HepG2 (cell line): Measurements from ENCODE around the gene DTYMK. TPM values are rescaled to one million over a fixed set of nuclear protein-coding genes. Genes with fewer than 3 reads are reported as not detected.

Experiments used
- BRD4 ChIP-seq: sonication (generic); formaldehyde crosslinking; IDR thresholded peaks from 2 replicates; pipeline ENCODE4 v1.4.0; 2020; ENCODE audit warnings: missing genetic modification reagents
- CBFB ChIP-seq: sonication (generic); formaldehyde crosslinking; IDR thresholded peaks from 2 replicates; pipeline ENCODE4 v1.4.0; 2020; ENCODE audit warnings: missing genetic modification reagents
- FOXC1 ChIP-seq: sonication (generic); formaldehyde crosslinking; IDR thresholded peaks from 2 replicates; pipeline ENCODE4 v1.8.0; 2022; ENCODE audit warnings: mild to moderate bottlenecking, missing genetic modification reagents, borderline replicate concordance
- GABPA ChIP-seq, 2 experiments: IDR thresholded peaks; 2 replicates each; pipeline ENCODE4 v1.6.1; 2011 to 2016; ENCODE audit warnings: low read depth in 2 of 2, low read length in 1 of 2, missing biosample characterization in 1 of 2, missing genetic modification characterization in 1 of 2
- KLF13 ChIP-seq: sonication (generic); formaldehyde crosslinking; IDR thresholded peaks from 2 replicates; pipeline ENCODE4 v1.4.0; 2020; ENCODE audit warnings: mild to moderate bottlenecking, missing genetic modification reagents
- MTA1 ChIP-seq: sonication (generic); formaldehyde crosslinking; IDR thresholded peaks from 2 replicates; pipeline ENCODE4 v1.4.0; 2020; ENCODE audit warnings: missing genetic modification reagents, mild to moderate bottlenecking, borderline replicate concordance
- SKI ChIP-seq: fragments of 450-650 bp; IDR thresholded peaks from one replicate; pipeline ENCODE4 v1.6.1; 2018; ENCODE audit warnings: mild to moderate bottlenecking; ENCODE audit not compliant: partially characterized antibody
- SP2 ChIP-seq: sonication (generic); formaldehyde crosslinking; IDR thresholded peaks from 2 replicates; pipeline ENCODE4 v1.5.1; 2020; ENCODE audit warnings: mild to moderate bottlenecking, missing genetic modification reagents
- SRY ChIP-seq: sonication (generic); formaldehyde crosslinking; IDR thresholded peaks from 2 replicates; pipeline ENCODE4 v1.8.0; 2022; ENCODE audit warnings: mild to moderate bottlenecking, missing genetic modification reagents
- YEATS4 ChIP-seq: sonication (generic); formaldehyde crosslinking; IDR thresholded peaks from 2 replicates; pipeline ENCODE4 v1.4.0; 2020; ENCODE audit warnings: missing genetic modification reagents, borderline replicate concordance
- ZMAT3 ChIP-seq: sonication (generic); formaldehyde crosslinking; conservative IDR thresholded peaks from 2 replicates; pipeline ENCODE4 v1.7.0; 2021; ENCODE audit warnings: missing genetic modification reagents
- ZMYM3 ChIP-seq: sonication (generic); formaldehyde crosslinking; IDR thresholded peaks from 2 replicates; pipeline ENCODE4 v1.5.1; 2020; ENCODE audit warnings: mild to moderate bottlenecking, missing genetic modification reagents
- ZNF468 ChIP-seq: sonication (generic); formaldehyde crosslinking; IDR thresholded peaks from 2 replicates; pipeline ENCODE4 v1.8.0; 2022; ENCODE audit warnings: mild to moderate bottlenecking, moderate library complexity, missing genetic modification reagents
- polyA plus RNA-seq, 8 experiments: library from polyadenylated mRNA; depleted of rRNA in 3 of 8; stranded (reverse) in 7 of 8; unstranded in 1 of 8; fragments of >200 nt; fragmentation: Illumina TruSeq in 4 of 8; extraction: Trizol in 4 of 8; gene quantifications; 2 replicates each; pipeline versions ENCODE4 v1.2.1 to v1.2.3, GENCODE V29; 2011 to 2016; ENCODE audit warnings: low read depth in 4 of 8, missing spikeins in 1 of 8, mixed read lengths in 1 of 8; ENCODE audit not compliant: insufficient read depth in 1 of 8
- total RNA-seq, 5 experiments: library from RNA; depleted of rRNA; stranded (reverse); fragments of >200 nt; fragmentation: Illumina TruSeq; extraction: Trizol; gene quantifications; 2 replicates each; pipeline ENCODE4 v1.2.3, GENCODE V29; 2016; ENCODE audit warnings: low read depth in 1 of 5
- TF ChIP-seq, protein P1 (sequence below): sonication (generic); formaldehyde crosslinking; IDR thresholded peaks from 2 replicates; pipeline ENCODE4 v1.8.1; 2023; ENCODE audit warnings: missing genetic modification reagents, mild to moderate bottlenecking, borderline replicate concordance
- TF ChIP-seq, protein P2 (sequence below): sonication (generic); formaldehyde crosslinking; IDR thresholded peaks from 2 replicates; pipeline ENCODE4 v1.4.0; 2020; ENCODE audit warnings: missing genetic modification reagents, borderline replicate concordance
- TF ChIP-seq, protein P3 (sequence below): sonication (generic); formaldehyde crosslinking; IDR thresholded peaks from 2 replicates; pipeline ENCODE4 v1.8.0; 2022; ENCODE audit warnings: missing genetic modification reagents, mild to moderate bottlenecking, inconsistent platforms, borderline replicate concordance
- TF ChIP-seq, protein P4 (sequence below): sonication (generic); formaldehyde crosslinking; conservative IDR thresholded peaks from 2 replicates; pipeline ENCODE4 v1.4.0; 2020; ENCODE audit warnings: missing genetic modification reagents
- TF ChIP-seq, protein P5 (sequence below): sonication (generic); formaldehyde crosslinking; IDR thresholded peaks from 2 replicates; pipeline ENCODE4 v1.4.0; 2020; ENCODE audit warnings: missing genetic modification reagents
- TF ChIP-seq, protein P6 (sequence below): sonication (generic); formaldehyde crosslinking; IDR thresholded peaks from 2 replicates; pipeline ENCODE4 v1.8.0; 2022; ENCODE audit warnings: mild to moderate bottlenecking, missing genetic modification reagents

DTYMK gene
- total and polyA plus RNA-seq, 2 of the 13 experiments (the other 11 are each of a cell fraction or from before 2014, with no cell fraction given), result 57.5 to 134 TPM

DNA sequence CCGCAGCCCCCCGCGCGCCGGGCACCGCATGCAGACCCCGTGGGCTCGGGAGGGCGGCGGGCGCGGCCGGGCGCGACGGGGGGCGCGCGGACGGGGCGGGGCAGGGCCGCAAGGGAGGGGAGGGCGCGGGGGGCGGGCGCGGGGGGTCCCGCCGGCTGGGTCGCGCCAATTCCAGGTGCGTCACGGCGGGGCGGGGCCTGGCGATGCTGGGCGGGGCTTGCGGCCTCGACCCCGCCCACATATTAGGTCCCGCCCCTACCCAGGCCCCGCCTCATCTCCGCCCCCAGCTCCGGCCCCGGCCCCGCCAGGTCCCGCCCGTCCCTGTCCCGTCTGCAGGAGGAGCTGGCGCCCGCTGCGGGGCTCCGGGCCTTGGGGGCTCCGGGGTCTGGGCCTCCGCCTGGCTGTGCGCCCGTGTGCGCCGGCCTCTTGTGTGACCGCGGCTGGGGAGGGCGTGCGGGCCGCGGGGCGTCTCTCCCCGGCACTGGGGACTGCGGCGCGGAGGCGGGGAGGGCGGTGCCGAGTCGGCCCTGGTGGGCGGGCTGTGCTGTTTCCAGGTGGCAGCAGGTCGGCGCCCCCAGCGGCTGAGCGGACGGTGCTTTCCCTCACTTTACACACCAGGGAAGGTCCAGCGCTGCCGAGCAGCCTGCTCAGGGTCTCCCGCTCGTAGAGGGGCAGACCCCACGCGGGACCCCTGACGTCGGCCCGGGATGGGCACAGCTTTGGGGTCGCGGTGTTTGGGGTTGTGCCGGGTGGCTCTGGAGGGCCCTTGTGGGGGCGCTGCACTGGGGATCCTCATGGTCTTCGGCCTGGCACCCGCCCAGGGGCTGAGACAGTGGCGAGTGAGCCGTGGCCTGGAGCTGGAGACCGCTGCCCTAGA lies 15.8 kb upstream of the DTYMK start (continued):
- TF ChIP-seq, protein P1, sequence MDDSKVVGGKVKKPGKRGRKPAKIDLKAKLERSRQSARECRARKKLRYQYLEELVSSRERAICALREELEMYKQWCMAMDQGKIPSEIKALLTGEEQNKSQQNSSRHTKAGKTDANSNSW (CRISPR knock-in tag), result peak; percentile 2; the same call in 1 of the 2 replicates
- TF ChIP-seq, protein P2, sequence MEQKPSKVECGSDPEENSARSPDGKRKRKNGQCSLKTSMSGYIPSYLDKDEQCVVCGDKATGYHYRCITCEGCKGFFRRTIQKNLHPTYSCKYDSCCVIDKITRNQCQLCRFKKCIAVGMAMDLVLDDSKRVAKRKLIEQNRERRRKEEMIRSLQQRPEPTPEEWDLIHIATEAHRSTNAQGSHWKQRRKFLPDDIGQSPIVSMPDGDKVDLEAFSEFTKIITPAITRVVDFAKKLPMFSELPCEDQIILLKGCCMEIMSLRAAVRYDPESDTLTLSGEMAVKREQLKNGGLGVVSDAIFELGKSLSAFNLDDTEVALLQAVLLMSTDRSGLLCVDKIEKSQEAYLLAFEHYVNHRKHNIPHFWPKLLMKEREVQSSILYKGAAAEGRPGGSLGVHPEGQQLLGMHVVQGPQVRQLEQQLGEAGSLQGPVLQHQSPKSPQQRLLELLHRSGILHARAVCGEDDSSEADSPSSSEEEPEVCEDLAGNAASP (CRISPR knock-in tag), result no peak
- TF ChIP-seq, protein P3, sequence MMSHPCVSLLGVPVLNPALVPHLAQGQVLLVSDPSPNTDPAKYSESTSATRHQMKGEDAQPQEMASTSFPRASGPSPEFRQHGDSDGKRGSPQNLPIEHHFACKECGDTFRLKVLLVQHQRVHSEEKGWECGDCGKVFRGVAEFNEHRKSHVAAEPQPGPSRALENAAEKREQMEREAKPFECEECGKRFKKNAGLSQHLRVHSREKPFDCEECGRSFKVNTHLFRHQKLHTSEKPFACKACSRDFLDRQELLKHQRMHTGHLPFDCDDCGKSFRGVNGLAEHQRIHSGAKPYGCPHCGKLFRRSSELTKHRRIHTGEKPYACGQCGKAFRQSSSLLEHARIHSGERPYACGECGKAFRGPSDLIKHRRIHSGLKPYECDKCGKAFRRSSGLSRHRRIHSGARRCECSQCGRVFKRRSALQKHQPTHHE (CRISPR knock-in tag), result no peak
- no peak for TF ChIP-seq SP2 (CRISPR knock-in tag)
- TF ChIP-seq MTA1 (CRISPR knock-in tag), result peak; percentile 85
- no peak; the same call in 1 of the 2 replicates for TF ChIP-seq YEATS4 (CRISPR knock-in tag)
- TF ChIP-seq BRD4 (CRISPR knock-in tag), result peak; percentile 51; the same call in 1 of the 2 replicates
- TF ChIP-seq ZMAT3 (CRISPR knock-in tag), result no peak
- TF ChIP-seq, protein P4, sequence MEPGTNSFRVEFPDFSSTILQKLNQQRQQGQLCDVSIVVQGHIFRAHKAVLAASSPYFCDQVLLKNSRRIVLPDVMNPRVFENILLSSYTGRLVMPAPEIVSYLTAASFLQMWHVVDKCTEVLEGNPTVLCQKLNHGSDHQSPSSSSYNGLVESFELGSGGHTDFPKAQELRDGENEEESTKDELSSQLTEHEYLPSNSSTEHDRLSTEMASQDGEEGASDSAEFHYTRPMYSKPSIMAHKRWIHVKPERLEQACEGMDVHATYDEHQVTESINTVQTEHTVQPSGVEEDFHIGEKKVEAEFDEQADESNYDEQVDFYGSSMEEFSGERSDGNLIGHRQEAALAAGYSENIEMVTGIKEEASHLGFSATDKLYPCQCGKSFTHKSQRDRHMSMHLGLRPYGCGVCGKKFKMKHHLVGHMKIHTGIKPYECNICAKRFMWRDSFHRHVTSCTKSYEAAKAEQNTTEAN (CRISPR knock-in tag), result no peak; the same call in 1 of the 2 replicates
- TF ChIP-seq FOXC1, result peak; percentile 89
- TF ChIP-seq SRY (CRISPR knock-in tag), result peak; percentile 74; the same call in 1 of the 2 replicates
- TF ChIP-seq GABPA (IDR thresholded peaks at IDR 0.05; ENCODE audit: low read depth, low read length), result no peak
- TF ChIP-seq GABPA (CRISPR knock-in tag; IDR thresholded peaks at IDR 0.05; ENCODE audit: low read depth), result no peak
- TF ChIP-seq, protein P5, sequence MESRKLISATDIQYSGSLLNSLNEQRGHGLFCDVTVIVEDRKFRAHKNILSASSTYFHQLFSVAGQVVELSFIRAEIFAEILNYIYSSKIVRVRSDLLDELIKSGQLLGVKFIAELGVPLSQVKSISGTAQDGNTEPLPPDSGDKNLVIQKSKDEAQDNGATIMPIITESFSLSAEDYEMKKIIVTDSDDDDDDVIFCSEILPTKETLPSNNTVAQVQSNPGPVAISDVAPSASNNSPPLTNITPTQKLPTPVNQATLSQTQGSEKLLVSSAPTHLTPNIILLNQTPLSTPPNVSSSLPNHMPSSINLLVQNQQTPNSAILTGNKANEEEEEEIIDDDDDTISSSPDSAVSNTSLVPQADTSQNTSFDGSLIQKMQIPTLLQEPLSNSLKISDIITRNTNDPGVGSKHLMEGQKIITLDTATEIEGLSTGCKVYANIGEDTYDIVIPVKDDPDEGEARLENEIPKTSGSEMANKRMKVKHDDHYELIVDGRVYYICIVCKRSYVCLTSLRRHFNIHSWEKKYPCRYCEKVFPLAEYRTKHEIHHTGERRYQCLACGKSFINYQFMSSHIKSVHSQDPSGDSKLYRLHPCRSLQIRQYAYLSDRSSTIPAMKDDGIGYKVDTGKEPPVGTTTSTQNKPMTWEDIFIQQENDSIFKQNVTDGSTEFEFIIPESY (CRISPR knock-in tag), result no peak
- TF ChIP-seq KLF13 (CRISPR knock-in tag), result no peak
- 0 out of 2 replicates have a peak, but pooled peaks have one; percentile 0 for TF ChIP-seq ZNF468 (CRISPR knock-in tag)
- TF ChIP-seq, protein P6, sequence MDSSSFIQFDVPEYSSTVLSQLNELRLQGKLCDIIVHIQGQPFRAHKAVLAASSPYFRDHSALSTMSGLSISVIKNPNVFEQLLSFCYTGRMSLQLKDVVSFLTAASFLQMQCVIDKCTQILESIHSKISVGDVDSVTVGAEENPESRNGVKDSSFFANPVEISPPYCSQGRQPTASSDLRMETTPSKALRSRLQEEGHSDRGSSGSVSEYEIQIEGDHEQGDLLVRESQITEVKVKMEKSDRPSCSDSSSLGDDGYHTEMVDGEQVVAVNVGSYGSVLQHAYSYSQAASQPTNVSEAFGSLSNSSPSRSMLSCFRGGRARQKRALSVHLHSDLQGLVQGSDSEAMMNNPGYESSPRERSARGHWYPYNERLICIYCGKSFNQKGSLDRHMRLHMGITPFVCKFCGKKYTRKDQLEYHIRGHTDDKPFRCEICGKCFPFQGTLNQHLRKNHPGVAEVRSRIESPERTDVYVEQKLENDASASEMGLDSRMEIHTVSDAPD (CRISPR knock-in tag), result peak; percentile 73; the same call in 1 of the 2 replicates
- TF ChIP-seq ZMYM3, result 0 out of 2 replicates have a peak, but pooled peaks have one; percentile 42
- no peak for TF ChIP-seq CBFB
- peak; percentile 67 for TF ChIP-seq SKI
